Neuronal stem cell (in vitro differentiated cells): ENCODE measurements around the gene MISFA.

Experiments
- DNase-seq: peaks from one replicate; pipeline ENCODE4 v3.0.0-alpha.2; 2013; ENCODE audit warnings: low spot score
- H2AFZ ChIP-seq: one replicate; pipeline ENCODE4 v1.6.1; 2013; ENCODE audit warnings: mild to moderate bottlenecking, low read length, inconsistent platforms
- H2AK5ac ChIP-seq: 2 replicates; pipeline ENCODE4 v1.6.1; 2013; ENCODE audit warnings: low read depth, mild to moderate bottlenecking, inconsistent platforms, low read length, moderate library complexity, mixed read lengths
- H2BK120ac ChIP-seq: 2 replicates; pipeline ENCODE4 v1.6.1; 2013; ENCODE audit warnings: low read depth, mild to moderate bottlenecking, inconsistent platforms, low read length, moderate library complexity, mixed read lengths
- H2BK12ac ChIP-seq: one replicate; pipeline ENCODE4 v1.6.1; 2013; ENCODE audit warnings: low read length, inconsistent platforms
- H2BK15ac ChIP-seq: 2 replicates; pipeline ENCODE4 v1.6.1; 2013; ENCODE audit warnings: mild to moderate bottlenecking, low read length, inconsistent platforms, mixed read lengths
- H2BK5ac ChIP-seq: one replicate; pipeline ENCODE4 v1.6.1; 2013; ENCODE audit warnings: inconsistent platforms, mild to moderate bottlenecking, low read length, moderate library complexity
- H3K14ac ChIP-seq: one replicate; pipeline ENCODE4 v1.6.1; 2013; ENCODE audit warnings: low read length, inconsistent platforms
- H3K18ac ChIP-seq: 2 replicates; pipeline ENCODE4 v1.6.1; 2013; ENCODE audit warnings: low read length, inconsistent platforms
- H3K23ac ChIP-seq: 2 replicates; pipeline ENCODE4 v1.6.1; 2013; ENCODE audit warnings: low read depth, mild to moderate bottlenecking, mixed read lengths, low read length, inconsistent platforms; ENCODE audit not compliant: poor library complexity
- H3K27ac ChIP-seq: replicated peaks from 3 replicates; pipeline ENCODE4 v1.5.1; 2013; ENCODE audit warnings: low read length, inconsistent platforms
- H3K27me3 ChIP-seq, 3 experiments: 2 replicates each; pipeline ENCODE4 v1.6.1; 2013; ENCODE audit warnings: low read length in 3 of 3, mild to moderate bottlenecking in 2 of 3, inconsistent platforms in 1 of 3, low read depth in 1 of 3, mixed read lengths in 1 of 3, moderate library complexity in 1 of 3; ENCODE audit not compliant: control insufficient read depth in 3 of 3, insufficient read depth in 3 of 3
- H3K36me3 ChIP-seq, 2 donors: replicated peaks in 1 of 2; 2 replicates each; pipeline ENCODE4 v1.6.1; 2013; ENCODE audit warnings: low read length in 2 of 2; ENCODE audit not compliant: control insufficient read depth in 2 of 2, insufficient read depth in 2 of 2
- H3K4ac ChIP-seq: 2 replicates; pipeline ENCODE4 v1.6.1; 2013; ENCODE audit warnings: inconsistent platforms, mild to moderate bottlenecking, low read length, moderate library complexity
- H3K4me1 ChIP-seq, 2 donors: 1 replicate in 1 of 2; 2 replicates in 1 of 2; pipeline ENCODE4 v1.6.1; 2013; ENCODE audit warnings: low read length in 2 of 2, low read depth in 1 of 2; ENCODE audit not compliant: control insufficient read depth in 2 of 2, insufficient read depth in 1 of 2
- H3K4me2 ChIP-seq: one replicate; pipeline ENCODE4 v1.6.1; 2013; ENCODE audit warnings: mild to moderate bottlenecking, low read length, inconsistent platforms; ENCODE audit not compliant: insufficient read depth, poor library complexity, severe bottlenecking
- H3K4me3 ChIP-seq, 2 donors: 2 replicates each; pipeline ENCODE4 v1.5.1; 2013; ENCODE audit warnings: low read length in 2 of 2, mild to moderate bottlenecking in 2 of 2, inconsistent platforms in 1 of 2, moderate library complexity in 1 of 2
- H3K79me1 ChIP-seq: one replicate; pipeline ENCODE4 v1.6.1; 2013; ENCODE audit warnings: low read depth, mild to moderate bottlenecking, inconsistent platforms, low read length, moderate library complexity
- H3K9ac ChIP-seq: one replicate; pipeline ENCODE4 v1.6.1; 2013; ENCODE audit warnings: mild to moderate bottlenecking, low read depth, low read length, inconsistent platforms; ENCODE audit not compliant: poor library complexity
- H3K9me3 ChIP-seq, 2 donors: replicated peaks in 1 of 2; 2 replicates each; pipeline versions ENCODE3 to v1.6.1; 2013; ENCODE audit warnings: low read length in 2 of 2, mild to moderate bottlenecking in 2 of 2, inconsistent platforms in 1 of 2, low read depth in 1 of 2, mixed read lengths in 1 of 2, moderate library complexity in 1 of 2; ENCODE audit not compliant: control insufficient read depth in 2 of 2, insufficient read depth in 1 of 2
- H4K8ac ChIP-seq: one replicate; pipeline ENCODE4 v1.6.1; 2013; ENCODE audit warnings: low read depth, mild to moderate bottlenecking, inconsistent platforms, low read length, moderate library complexity
- H4K91ac ChIP-seq: one replicate; pipeline ENCODE4 v1.6.1; 2013; ENCODE audit warnings: low read length, low read depth, mild to moderate bottlenecking, inconsistent platforms; ENCODE audit not compliant: poor library complexity
- WGBS, 2 donors: extraction: QIAGEN DNeasy Blood & Tissue Kit; methylation state at CpG; one replicate each; pipeline ENCODE4 v1.1.7; 2013; ENCODE audit warnings: missing lambda C conversion rate in 2 of 2, mixed read lengths in 1 of 2; ENCODE audit not compliant: insufficient read length in 2 of 2, insufficient replicate concordance in 1 of 2; ENCODE audit errors: extremely low coverage in 2 of 2; 5-methylcytosine and 5-hydroxymethylcytosine counted together

Gene MISFA

DNA sequence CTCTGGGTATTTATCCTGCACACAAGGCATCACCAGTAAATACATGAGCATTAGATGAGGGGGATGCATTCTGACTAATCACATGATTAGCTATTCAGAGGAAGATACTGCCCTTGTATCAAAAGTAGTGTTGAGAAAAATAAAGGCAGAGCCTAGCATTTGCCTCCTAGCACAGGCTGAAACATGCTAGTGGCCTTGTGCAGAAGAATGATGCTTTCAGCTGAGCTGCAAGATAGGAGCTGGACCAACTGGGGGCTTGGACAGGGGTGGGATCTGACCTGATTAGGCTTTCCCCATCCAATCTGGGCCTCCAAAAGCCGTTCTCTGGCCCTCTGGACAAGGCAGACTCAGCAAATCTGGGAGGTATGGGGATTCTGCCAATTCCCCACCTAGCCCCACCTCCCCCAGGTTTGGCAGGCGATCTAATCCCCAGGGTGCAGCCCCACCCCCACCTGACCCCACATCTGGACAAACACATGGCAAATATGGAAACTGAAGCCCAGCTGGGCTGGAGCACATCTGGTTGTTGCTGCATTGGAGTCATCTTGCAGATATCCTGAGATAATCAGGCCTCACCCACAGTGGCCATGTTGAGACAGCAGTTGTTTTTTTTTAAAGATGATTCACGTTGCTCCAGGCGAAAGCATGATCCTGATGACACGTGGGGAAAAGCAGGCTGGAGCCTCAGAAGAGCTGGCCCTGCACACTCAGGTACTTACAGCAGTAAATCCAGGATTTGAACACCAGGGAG, 4.4 kb upstream of the MISFA start:
- Histone ChIP-seq H3K4ac (no peak overlapping the region), H3K4me3 (no peak overlapping the region), H4K91ac (no peak overlapping the region), H3K9ac (peak overlapping the region; percentile 44), H3K23ac (no peak overlapping the region), H3K9me3 (peaks cover 0 to 3% of the 10 kb centered on the region in 2 donors), H3K27ac (no peak overlapping the region), H2BK12ac (no peak overlapping the region), H4K8ac (peak overlapping the region; percentile 17), H2BK15ac (no peak overlapping the region), H2BK5ac (no peak overlapping the region), H3K79me1 (peaks cover 3% of the 10 kb centered on the region), H3K4me1 (peaks cover 0 to 2% of the 10 kb centered on the region in 2 donors), H3K4me2 (no peak overlapping the region), H3K36me3 (peaks cover 14 to 16% of the 10 kb centered on the region in 2 donors), H2AFZ (no peak overlapping the region), H3K18ac (no peak overlapping the region), H3K14ac (no peak overlapping the region), H3K27me3 (no peaks in the 10 kb centered on the region), H2AK5ac (no peak overlapping the region), H2BK120ac (no peak overlapping the region)
- no CpG with 5 or more reads among the region's 5 CpGs for WGBS, 2 donors
- no peak for DNase-seq

GRCh38 chr11:18600915-18601569, 1.5 kb downstream of the MISFA start:
- Histone ChIP-seq H3K36me3 (peaks cover 10 to 20% of the 10 kb centered on the region in 2 donors), H2BK5ac (no peak overlapping the region), H4K8ac (no peak overlapping the region), H3K4me3 (no peak overlapping the region), H3K18ac (no peak overlapping the region), H3K23ac (no peak overlapping the region), H3K9ac (no peak overlapping the region), H3K4me2 (no peak overlapping the region), H2AK5ac (no peak overlapping the region), H3K14ac (peak overlapping the region; percentile 31), H2AFZ (no peak overlapping the region), H3K27ac (no peak overlapping the region), H3K4ac (no peak overlapping the region), H4K91ac (no peak overlapping the region), H3K4me1 (no peaks in the 10 kb centered on the region), H2BK15ac (no peak overlapping the region), H3K79me1 (peaks cover 3% of the 10 kb centered on the region), H3K9me3 (peaks cover 0 to 3% of the 10 kb centered on the region in 2 donors), H2BK120ac (no peak overlapping the region), H2BK12ac (no peak overlapping the region), H3K27me3 (no peaks in the 10 kb centered on the region)
- no CpG with 5 or more reads among the region's 4 CpGs for WGBS, 2 donors
- no peak for DNase-seq

- DNase-seq = no peak
These were observed 8.8 kb downstream of the MISFA start for GRCh38 chr11:18608376-18608775.

DNA sequence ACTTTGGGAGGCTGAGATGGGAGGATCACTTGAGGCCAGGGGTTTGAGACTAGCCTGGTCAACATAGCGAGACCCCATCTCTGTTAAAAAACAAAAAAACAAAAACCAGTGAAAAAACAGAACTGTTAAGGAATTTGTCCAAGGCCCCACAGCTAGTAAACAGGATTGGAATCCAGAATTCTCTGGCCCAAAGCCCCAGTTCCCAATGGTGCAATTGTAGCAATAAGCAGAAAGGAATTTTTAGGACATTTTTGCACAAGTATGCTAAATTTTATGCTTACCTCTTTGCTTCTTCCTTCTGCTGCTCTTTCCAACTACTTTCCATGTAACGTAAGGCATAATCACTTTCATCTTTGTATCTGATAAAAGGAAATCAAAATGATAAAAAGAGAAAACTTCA, 11.6 kb downstream of the MISFA start:
- H3K4ac ChIP-seq = no peak overlapping the region
- H2BK5ac ChIP-seq = no peak overlapping the region
- H3K18ac ChIP-seq = no peak overlapping the region
- no peak overlapping the region for H3K27ac ChIP-seq
- no peak overlapping the region for H2AK5ac ChIP-seq
- no peak overlapping the region for H4K8ac ChIP-seq
- no peak overlapping the region for H3K23ac ChIP-seq
- H3K9me3 ChIP-seq = no peaks in the 10 kb centered on the region
- no peak overlapping the region for H2BK120ac ChIP-seq
- no peak overlapping the region for H3K4me2 ChIP-seq
- no peak overlapping the region for H3K9ac ChIP-seq
- no CpG with 5 or more reads among the region's 2 CpGs for WGBS, 2 donors
- no peaks in the 10 kb centered on the region for H3K27me3 ChIP-seq
- no peak overlapping the region for H2BK12ac ChIP-seq
- no peak overlapping the region for H2BK15ac ChIP-seq
- H3K14ac ChIP-seq = no peak overlapping the region
- no peaks in the 10 kb centered on the region for H3K4me1 ChIP-seq
- no peaks in the 10 kb centered on the region for H3K79me1 ChIP-seq
- H2AFZ ChIP-seq = no peak overlapping the region
- H4K91ac ChIP-seq = no peak overlapping the region
- peaks cover 24 to 92% of the 10 kb centered on the region in 2 donors for H3K36me3 ChIP-seq
- no peak for DNase-seq
- no peak overlapping the region for H3K4me3 ChIP-seq

More at GRCh38 chr11:18608376-18608775, 8.8 kb downstream of the MISFA start:
- H2AFZ ChIP-seq = no peak overlapping the region
- no peak overlapping the region for H4K91ac ChIP-seq
- H3K4me3 ChIP-seq = no peak overlapping the region
- H3K4ac ChIP-seq = no peak overlapping the region
- no peak overlapping the region for H2BK12ac ChIP-seq
- no peak overlapping the region for H3K9ac ChIP-seq
- no CpG with 5 or more reads among the region's 3 CpGs for WGBS, 2 donors
- H3K36me3 ChIP-seq = peaks cover 10 to 79% of the 10 kb centered on the region in 2 donors
- H2AK5ac ChIP-seq = no peak overlapping the region
- no peak overlapping the region for H2BK120ac ChIP-seq
- H2BK5ac ChIP-seq = no peak overlapping the region
- H3K14ac ChIP-seq = no peak overlapping the region
- no peak overlapping the region for H4K8ac ChIP-seq
- no peak overlapping the region for H3K23ac ChIP-seq
- H3K79me1 ChIP-seq = peaks cover 3% of the 10 kb centered on the region
- no peak overlapping the region for H3K27ac ChIP-seq
- no peaks in the 10 kb centered on the region for H3K27me3 ChIP-seq
- no peak overlapping the region for H3K18ac ChIP-seq
- H3K4me2 ChIP-seq = no peak overlapping the region
- no peak overlapping the region for H2BK15ac ChIP-seq
- H3K9me3 ChIP-seq = no peaks in the 10 kb centered on the region
- H3K4me1 ChIP-seq = no peaks in the 10 kb centered on the region
